ENCODE data around the gene CCDC137. TPM values are rescaled to one million over a fixed set of nuclear protein-coding genes. Genes with fewer than 3 reads are reported as not detected.
"Not testable (repeated sequence)": the region's sequence is repeated elsewhere in the genome, so short reads cannot be mapped to it uniquely, and the experiment has no call there.

Gene CCDC137
- total RNA-seq, 4 donors from 2014 or later = 10.9 to 35.7 (median 14.4) TPM

GRCh38 chr17:81672954-81673353 is 6.4 kb downstream of the CCDC137 start:
- WGBS, 2 donors = 91 to 92% methylated on average over 13 to 16 of the region's 16 CpGs
- H3K36me3 ChIP-seq = peaks cover 0 to 62% (median 14%) of the 10 kb centered on the region in 3 donors
- TF ChIP-seq POLR2A (IDR thresholded peaks at IDR 0.05) = no peak
- TF ChIP-seq, protein P1, sequence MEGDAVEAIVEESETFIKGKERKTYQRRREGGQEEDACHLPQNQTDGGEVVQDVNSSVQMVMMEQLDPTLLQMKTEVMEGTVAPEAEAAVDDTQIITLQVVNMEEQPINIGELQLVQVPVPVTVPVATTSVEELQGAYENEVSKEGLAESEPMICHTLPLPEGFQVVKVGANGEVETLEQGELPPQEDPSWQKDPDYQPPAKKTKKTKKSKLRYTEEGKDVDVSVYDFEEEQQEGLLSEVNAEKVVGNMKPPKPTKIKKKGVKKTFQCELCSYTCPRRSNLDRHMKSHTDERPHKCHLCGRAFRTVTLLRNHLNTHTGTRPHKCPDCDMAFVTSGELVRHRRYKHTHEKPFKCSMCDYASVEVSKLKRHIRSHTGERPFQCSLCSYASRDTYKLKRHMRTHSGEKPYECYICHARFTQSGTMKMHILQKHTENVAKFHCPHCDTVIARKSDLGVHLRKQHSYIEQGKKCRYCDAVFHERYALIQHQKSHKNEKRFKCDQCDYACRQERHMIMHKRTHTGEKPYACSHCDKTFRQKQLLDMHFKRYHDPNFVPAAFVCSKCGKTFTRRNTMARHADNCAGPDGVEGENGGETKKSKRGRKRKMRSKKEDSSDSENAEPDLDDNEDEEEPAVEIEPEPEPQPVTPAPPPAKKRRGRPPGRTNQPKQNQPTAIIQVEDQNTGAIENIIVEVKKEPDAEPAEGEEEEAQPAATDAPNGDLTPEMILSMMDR (IDR thresholded peaks at IDR 0.05) = no peak
- TF ChIP-seq EP300 (IDR thresholded peaks at IDR 0.05) = no peak

DNA sequence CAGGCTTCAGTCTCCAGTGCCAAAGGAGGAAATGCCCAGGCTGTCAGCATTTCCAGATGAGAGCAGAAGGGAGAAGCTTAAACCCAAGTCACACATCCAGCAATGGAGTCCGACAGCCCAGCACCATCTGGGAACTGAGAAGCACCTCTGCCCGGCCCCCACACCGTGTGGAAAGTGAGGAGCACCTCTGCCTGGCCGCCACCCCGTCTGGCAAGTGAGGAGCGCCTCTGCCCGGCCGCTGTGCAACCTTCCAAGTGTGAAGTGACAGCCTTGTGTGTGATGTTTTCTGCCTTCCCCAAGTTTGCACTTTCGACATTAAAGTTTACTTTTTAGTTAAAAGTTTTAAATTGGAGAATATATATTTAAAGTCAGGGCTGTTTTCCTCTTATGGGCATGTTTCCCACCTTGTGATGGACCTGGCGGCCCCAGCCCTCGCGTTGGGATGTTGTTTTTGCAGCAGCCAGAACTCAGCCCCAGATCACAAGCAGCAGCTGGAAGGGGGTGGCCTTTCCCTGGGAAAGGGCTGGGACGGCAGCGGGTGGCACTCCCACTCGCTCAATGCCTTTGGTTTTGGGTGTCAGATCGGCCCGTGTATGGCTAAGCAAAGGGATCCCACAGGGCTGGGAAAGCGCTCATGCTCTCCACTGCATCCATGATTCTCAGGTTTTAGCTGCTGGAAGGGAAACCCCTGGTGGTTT is 7.2 kb downstream of the CCDC137 start:
- Histone ChIP-seq H3K4me3 (no peak overlapping the region), H3K36me3 (peaks cover 0 to 62% (median 14%) of the 10 kb centered on the region in 3 donors), H3K4me1 (peaks cover 0 to 6% (median 0%) of the 10 kb centered on the region in 4 donors), H3K27ac (no peak overlapping the region), H3K27me3 (no peaks in the 10 kb centered on the region), H3K9me3 (no peaks in the 10 kb centered on the region)
- WGBS, 2 donors = 81 to 83% methylated on average over 18 of the region's 18 CpGs
- TF ChIP-seq, protein P1 (IDR thresholded peaks at IDR 0.05) = no peak
- TF ChIP-seq EP300 (IDR thresholded peaks at IDR 0.05) (no peak), POLR2A (IDR thresholded peaks at IDR 0.05) (no peak)
- DNase-seq (ENCODE audit: low spot score in 2 of 2) = no peak

More at GRCh38 chr17:81672954-81673353, 6.4 kb downstream of the CCDC137 start:
- Histone ChIP-seq H3K9me3 (no peaks in the 10 kb centered on the region), H3K27ac (no peak overlapping the region), H3K4me3 (no peak overlapping the region), H3K27me3 (no peaks in the 10 kb centered on the region), H3K4me1 (peaks cover 0 to 11% (median 0%) of the 10 kb centered on the region in 4 donors)
- no peak for DNase-seq (ENCODE audit: low spot score in 2 of 2)

- not testable (repeated sequence) for H3K4me1 ChIP-seq; H3K27me3 ChIP-seq; H3K9me3 ChIP-seq; H3K27ac ChIP-seq; DNase-seq (ENCODE audit: low spot score in 2 of 2); H3K4me3 ChIP-seq
- 33 to 36% methylated on average over 18 of the region's 18 CpGs for WGBS, 2 donors
- H3K36me3 ChIP-seq = peaks cover 0 to 59% (median 3%) of the 10 kb centered on the region in 3 donors
- TF ChIP-seq, protein P1 (IDR thresholded peaks at IDR 0.05) = peak; percentile 53 to 56 (median 55)
These were observed 9.1 kb downstream of the CCDC137 start for GRCh38 chr17:81675515-81676221.

DNA sequence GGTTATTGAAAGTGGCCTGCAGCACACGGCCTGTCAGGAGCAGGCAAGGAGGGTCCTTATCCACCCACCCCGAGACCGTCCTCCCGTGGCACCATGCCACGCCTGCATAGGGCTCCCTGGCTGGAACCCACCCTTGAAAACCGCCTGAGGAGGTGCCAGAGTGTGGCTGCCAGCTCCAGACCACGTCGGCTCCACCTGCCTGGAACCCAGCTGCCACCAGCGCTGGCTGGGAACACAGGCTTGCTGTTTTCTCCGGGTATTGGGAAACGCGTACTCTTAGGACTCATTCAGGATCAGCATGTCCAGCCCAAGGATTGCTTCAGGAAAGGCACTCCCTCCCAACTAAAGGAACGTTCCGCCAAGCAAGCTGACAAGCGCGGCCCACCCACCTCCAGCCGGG is 10.4 kb downstream of the CCDC137 start:
- no peak for DNase-seq (ENCODE audit: low spot score in 2 of 2)
- no peak overlapping the region for H3K4me3 ChIP-seq
- 88 to 94% methylated on average over 14 to 17 of the region's 17 CpGs for WGBS, 2 donors
- peaks cover 0 to 59% (median 0%) of the 10 kb centered on the region in 3 donors for H3K36me3 ChIP-seq
- H3K27me3 ChIP-seq = no peaks in the 10 kb centered on the region
- H3K4me1 ChIP-seq = peaks cover 0 to 10% (median 3%) of the 10 kb centered on the region in 4 donors
- no peak overlapping the region for H3K27ac ChIP-seq
- TF ChIP-seq, protein P1 (IDR thresholded peaks at IDR 0.05) = no peak
- TF ChIP-seq EP300 (IDR thresholded peaks at IDR 0.05) (no peak), POLR2A (IDR thresholded peaks at IDR 0.05) (no peak)
- no peaks in the 10 kb centered on the region for H3K9me3 ChIP-seq

GRCh38 chr17:81680150-81680549 is 13.6 kb downstream of the CCDC137 start:
- no peaks in the 10 kb centered on the region for H3K9me3 ChIP-seq
- 80 to 86% methylated on average over 11 of the region's 11 CpGs for WGBS, 2 donors
- no peak overlapping the region for H3K27ac ChIP-seq
- peaks cover 0 to 27% (median 0%) of the 10 kb centered on the region in 3 donors for H3K36me3 ChIP-seq
- peaks cover 0 to 33% (median 23%) of the 10 kb centered on the region in 4 donors for H3K4me1 ChIP-seq
- no peaks in the 10 kb centered on the region for H3K27me3 ChIP-seq
- TF ChIP-seq, protein P1 (IDR thresholded peaks at IDR 0.05) = no peak
- TF ChIP-seq EP300 (IDR thresholded peaks at IDR 0.05) (no peak), POLR2A (IDR thresholded peaks at IDR 0.05) (no peak)
- DNase-seq (ENCODE audit: low spot score in 2 of 2) = no peak
- H3K4me3 ChIP-seq = no peak overlapping the region
